Neural cell (in vitro differentiated cells): ENCODE results near the gene C22orf39.

Experiments used
- CTCF ChIP-seq: fragments of 450-650 bp; IDR thresholded peaks from 2 replicates; pipeline ENCODE4 v1.5.1; 2014; ENCODE audit warnings: antibody characterized with exemption, mild to moderate bottlenecking, moderate library complexity; ENCODE audit not compliant: poor library complexity, severe bottlenecking
- EP300 ChIP-seq: fragments of 450-650 bp; conservative IDR thresholded peaks from 2 replicates; pipeline ENCODE4 v1.6.1; 2014; ENCODE audit warnings: antibody characterized with exemption, mild to moderate bottlenecking, moderate library complexity; ENCODE audit not compliant: poor library complexity, severe bottlenecking
- POLR2AphosphoS5 ChIP-seq: IDR thresholded peaks from 2 replicates; pipeline ENCODE4 v1.6.1; 2012
- SMC3 ChIP-seq: fragments of 450-650 bp; conservative IDR thresholded peaks from 2 replicates; pipeline ENCODE4 v1.6.1; 2014; ENCODE audit warnings: antibody characterized with exemption, mild to moderate bottlenecking, moderate library complexity; ENCODE audit not compliant: poor library complexity
- TAF1 ChIP-seq: IDR thresholded peaks from 2 replicates; pipeline ENCODE4 v1.6.1; 2012; ENCODE audit warnings: low read depth

GRCh38 chr22:19450363-19451175, 3.1 kb upstream of the C22orf39 start:
- no peak for TF ChIP-seq POLR2AphosphoS5
- TF ChIP-seq CTCF = no peak
- no peak for TF ChIP-seq TAF1
- no peak for TF ChIP-seq EP300
- TF ChIP-seq SMC3 = no peak
